ENCODE results near the gene LSM11.
"Not testable (repeated sequence)": the region's sequence is repeated elsewhere in the genome, so short reads cannot be mapped to it uniquely, and the experiment has no call there.

LSM11 gene

DNA sequence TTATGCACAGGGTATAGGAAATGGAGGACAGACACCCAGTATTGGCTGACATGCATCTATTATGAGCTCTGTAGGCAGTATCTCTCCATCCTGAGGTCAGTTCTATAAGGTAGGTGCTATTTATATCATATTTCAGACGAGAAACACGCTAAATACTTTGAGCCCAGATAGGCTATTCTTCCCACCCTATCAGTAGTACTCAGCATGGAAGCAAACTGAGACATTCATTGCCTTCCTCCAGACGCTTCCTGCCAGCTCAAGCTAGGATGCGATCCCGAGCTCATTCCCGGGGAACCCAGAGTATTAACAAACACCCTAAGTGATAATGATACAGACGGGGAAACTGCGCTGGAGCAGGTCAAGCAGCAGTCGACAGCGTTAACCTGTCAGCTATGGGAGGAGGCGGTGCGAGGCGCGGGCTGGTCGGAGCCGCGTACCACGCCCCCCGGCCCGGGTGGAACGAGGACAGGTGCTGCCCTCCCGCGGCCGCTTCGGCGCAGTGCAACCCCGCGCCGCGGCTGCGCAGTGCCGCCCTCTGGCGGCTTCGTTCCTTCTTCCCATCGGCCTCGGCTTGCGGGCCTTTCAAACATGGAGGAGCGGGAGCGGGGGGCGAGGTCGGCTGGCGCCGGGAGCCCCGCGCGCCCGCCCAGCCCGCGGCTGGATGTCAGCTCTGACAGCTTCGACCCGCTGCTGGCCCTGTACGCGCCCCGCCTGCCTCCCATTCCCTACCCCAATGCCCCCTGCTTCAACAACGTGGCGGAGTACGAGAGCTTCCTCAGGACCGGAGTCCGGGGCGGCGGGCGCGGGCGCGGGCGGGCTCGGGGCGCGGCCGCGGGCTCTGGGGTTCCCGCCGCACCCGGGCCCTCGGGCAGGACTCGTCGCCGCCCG lies at the start of gene LSM11:
Gene LSM11, plus strand, starts transcription at position 550 of the 888 bp plus-strand sequence. Its CDS starts 39 bp downstream, at position 589.
- peak; percentile 90 for DNase-seq

DNA sequence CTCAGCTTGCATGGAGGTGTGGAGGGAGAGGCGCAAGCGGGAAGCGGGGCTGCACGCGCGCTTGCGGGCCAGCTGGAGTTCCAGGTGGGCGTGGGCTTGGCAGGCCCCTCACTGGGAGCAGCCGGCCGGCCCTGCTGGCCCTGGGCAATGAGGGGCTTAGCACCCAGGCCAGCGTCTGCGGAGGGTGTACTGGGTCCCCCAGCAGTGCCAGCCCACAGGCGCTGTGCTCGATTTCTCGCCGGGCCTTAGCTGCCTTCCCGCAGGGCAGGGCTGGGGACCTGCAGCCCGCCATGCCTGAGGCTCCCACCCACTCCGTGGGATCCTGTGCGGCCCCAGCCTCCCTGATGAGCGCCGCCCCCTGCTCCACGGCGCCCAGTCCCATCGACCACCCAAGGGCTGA lies 49.7 kb upstream of the LSM11 start:
- DNase-seq, result not testable (repeated sequence)

DNA sequence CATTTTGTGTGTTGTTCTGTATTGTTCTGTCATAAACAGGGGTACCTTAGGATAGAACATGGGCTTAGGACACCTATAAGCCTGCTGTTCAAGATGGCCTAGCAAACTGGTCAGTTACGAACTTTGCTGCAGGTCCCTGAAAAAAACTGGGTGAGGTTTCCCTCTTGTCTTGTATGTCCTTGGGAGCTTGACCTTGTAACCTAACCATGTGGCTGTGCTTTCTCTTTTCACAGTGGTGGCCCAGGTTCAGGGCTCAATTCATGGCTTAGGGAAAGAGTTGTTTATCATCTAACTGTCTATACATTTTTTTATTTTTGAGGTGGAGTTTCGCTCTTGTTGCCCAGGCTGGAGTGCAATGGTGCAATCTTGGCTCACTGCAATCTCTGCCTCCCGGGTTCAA lies 47.4 kb upstream of the LSM11 start:
- not testable (repeated sequence) for DNase-seq

DNA sequence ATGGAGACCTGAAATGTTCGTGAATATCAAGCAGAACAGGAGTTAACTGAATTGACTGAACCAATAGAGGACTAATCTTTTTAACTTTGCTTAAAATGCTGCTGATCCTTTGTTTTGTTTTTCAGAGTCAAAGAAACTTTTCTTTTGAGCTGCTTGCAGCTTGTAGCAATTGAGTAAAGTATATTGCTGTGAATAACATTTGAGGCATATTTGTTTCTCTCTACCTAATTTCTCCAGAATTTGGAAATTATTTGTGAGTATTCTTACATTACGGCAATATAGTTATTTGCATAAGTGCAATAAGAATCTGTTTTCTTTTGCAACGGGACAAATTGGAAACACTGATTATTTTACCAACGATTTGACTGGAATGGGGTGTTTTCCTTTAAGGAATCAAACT lies 44.8 kb upstream of the LSM11 start:
- not testable (repeated sequence) for DNase-seq

DNA sequence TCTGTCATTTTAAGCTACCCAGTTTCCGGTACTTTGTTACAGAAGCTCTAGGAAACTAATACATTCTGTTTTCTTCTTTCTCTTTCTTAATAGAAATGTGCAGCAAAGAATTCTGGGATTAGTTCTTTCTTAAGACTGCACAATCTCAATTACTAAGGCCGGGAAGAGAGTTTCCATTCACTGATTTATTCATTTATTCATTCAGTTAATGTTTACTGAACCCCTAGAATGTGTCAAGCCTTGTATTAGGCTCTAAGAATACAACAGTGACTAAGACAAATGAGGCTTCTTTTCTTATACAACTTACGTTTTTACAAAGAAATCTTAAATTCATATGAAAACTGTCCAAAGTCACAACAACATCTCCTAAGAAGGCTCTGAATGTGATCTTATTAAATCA lies 39.8 kb upstream of the LSM11 start:
- no peak for DNase-seq

DNA sequence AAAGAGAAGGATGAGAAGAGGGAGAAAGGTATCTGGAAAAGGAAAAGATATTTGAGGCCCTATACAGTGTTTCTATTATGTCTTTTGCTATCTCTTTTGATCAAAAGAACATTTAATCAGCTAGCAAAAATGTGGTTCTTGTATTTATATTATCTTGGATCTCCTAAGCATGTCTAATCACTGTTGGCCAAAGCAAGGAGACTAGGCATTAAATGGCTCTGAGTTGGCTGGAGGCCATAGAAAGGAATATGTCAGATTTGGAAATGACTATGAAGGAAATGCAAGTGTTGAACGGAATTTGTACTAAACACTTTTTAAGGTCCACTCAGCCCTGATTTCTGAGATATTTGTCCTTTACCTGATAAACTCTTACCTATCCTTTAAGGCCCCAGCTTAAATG lies 34.6 kb upstream of the LSM11 start:
- no peak for DNase-seq

DNA sequence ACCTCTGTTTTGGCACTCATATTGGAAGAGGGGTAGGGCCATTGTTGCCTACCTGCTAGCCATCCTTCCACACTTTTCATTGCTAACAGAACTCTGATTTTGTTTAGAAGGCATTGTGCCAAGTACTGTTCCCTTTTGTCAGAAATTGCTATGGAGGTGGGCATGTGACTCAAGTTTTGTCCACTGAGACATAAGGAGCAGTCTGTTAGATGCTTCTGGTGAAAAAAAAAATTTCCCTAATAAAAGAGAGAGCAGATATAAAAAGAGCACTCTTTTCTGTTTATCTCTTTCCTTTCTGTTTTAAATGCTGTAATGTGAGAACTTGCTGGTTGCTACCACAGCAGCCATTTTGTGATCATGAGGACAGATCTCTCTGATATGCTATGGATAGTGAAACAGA lies 34.2 kb upstream of the LSM11 start:
- DNase-seq, result no peak

DNA sequence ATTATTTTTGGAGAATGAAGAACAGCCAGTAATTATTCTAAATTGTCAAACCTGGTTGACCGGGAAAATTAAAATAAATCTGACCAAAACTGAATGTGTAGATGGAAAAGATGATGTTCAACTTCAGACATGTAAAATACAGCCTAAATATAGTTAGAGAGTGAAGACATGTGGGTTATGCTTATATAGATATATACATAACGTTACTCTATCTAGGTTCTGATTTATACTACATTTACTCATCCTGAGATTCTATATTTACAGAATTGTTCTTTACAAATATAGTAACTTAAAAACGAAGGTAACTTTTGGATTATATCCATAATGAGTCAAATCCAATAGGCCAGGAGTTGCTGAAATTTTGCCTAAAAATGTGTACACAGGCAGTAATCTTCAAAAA lies 33.1 kb upstream of the LSM11 start:
- DNase-seq, result no peak

DNA sequence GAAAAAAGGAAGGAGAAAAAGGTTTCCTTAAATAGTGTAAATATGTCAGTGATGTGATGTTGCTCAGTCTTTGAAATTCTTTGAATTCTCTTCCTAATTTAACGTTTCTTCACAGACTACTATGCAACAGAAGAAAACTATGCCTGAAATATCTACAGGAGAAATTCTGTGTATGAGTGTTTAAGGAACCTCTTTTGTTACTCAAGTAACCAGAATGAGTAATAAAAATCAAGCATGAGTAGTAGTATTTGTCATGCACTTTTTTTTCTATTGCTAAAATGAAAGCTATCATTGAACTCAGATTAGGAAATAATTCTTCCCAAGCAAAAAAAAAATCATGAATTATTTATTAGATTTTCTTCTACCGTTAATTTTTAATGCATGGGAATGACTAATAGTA lies 32.6 kb upstream of the LSM11 start:
- DNase-seq, result no peak

DNA sequence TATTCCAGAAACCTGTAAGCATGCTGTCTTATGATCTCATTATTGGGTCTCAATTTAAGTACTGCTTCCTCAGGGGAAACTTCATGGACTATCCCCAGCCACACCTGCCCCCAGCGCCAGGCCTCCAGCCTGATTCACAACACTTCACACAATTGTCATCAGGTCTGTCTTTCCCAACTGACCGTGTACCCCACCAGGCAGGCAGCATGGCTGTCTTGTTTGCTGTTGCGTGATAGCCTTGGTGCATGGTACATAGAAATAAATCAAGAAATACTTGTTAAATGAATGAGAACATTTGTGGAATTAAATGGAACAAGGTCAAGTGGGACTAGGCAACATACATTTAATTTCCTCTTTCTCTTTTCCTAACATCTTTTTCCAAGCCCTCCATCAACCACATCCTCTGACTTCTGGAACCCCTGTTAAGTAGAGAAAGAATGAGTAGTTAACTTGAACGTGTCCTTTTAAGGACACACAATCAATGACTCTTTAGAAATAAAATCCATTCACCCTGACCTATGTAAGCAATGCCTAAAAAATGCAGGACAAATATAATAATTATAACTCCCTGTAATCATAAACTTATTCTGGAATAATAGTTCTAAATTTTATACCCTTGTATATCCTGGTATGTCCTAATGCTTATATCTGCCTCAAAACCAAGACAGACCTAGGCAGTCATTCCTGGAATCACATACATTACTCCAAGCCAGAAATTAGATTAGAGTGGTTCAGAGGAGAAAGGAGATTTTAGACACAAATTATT lies 29.5 kb upstream of the LSM11 start:
- no peak for DNase-seq

DNA sequence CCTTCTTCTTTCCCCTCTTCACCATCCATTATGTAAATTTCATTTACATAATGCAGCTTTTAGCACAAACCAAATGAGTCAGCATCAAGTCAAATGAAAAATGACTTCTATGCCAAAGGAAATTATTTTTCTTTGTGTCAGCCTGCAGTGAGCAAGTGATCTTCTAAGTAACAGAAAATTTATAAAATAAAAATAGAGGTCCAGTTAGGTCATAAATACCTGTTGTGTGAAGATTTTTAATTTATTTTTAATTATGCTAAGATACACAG lies 29.0 kb upstream of the LSM11 start:
- no peak for DNase-seq

DNA sequence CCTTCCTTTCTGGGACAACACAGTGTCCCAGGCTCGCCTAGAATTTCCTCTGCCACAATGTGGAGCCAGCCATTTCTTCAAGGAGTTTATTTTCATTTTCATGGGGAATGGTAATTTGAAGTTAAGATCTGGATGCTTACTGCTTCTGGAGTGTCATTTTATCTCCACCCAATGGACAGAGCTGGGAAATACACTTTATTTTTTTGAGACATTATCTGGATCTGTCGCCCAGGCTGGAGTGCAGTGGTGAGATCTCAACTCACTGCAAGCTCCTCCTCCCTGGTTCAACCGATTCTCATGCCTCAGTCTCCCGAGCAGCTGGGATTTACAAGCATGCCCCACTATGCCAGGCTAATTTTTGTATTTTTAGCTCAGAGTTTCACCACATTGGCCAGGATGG lies 25.0 kb upstream of the LSM11 start:
- DNase-seq, result no peak

DNA sequence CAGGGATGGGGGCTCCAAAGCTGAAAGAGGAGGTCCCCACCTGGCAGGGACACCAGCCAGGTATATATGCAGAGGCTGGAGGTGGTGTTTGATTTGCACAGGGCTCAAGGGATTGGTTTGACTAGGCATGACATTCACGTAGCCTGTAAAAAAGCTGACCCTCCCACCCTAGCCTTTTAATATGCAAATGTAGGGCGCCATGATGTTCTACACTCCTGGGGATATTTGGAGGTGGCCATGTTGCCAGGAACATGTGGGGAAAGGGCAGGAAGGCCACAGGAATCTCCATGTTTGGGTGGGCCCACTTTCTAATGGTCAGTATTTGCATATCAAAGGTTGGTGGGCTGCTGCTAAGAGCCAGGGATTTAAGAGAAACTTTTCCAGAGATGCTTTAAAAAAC lies 24.3 kb upstream of the LSM11 start:
- no peak for DNase-seq

DNA sequence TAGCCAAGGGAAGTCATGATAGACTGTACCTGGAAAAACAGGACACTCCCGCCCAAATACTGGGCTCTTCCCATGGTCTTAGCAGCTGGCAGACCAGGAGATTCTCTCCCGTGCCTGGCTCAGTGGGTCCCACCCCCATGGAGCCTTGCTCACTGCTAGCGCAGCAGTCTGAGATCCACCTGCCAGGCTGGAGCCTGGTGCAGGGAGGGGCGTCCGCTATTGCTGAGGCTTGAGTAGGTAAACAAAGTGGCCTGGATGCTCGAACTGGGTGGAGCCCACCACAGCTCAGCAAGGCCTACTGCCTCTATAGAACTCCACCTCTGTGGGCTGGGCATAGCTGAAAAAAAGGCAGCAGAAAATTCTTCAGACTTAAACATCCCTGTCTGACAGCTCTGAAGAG lies 22.4 kb upstream of the LSM11 start:
- no peak for DNase-seq

DNA sequence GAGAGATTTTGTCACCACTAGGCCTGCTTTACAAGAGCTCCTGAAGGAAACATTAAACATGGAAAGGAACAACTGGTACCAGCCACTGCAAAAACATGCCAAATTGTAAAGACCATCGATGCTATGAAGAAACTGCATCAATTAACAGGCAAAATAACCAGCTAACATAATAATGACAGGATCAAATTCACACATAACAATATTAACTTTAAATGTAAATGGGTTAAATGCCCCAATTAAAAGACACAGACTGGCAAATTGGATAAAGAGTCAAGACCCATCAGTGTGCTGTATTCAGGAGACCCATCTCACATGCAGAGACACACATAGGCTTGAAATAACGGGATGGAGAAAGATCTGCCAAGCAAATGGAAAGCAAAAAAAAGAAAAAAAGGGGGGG lies 20.6 kb upstream of the LSM11 start:
- not testable (repeated sequence) for DNase-seq

DNA sequence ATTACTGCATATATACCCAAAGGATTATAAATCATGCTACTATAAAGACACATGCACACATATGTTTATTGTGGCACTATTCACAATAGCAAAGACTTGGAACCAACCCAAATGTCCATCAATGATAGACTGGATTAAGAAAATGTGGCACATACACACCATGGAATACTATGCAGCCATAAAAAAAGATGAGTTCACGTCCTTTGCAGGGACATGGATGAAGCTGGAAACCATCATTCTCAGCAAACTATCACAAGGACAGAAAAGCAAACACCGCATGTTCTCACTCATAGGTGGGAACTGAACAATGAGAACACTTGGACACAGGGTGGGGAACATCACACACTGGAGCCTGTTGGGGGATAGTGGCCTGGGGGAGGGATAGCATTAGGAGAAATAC lies 16.9 kb upstream of the LSM11 start:
- not testable (repeated sequence) for DNase-seq

DNA sequence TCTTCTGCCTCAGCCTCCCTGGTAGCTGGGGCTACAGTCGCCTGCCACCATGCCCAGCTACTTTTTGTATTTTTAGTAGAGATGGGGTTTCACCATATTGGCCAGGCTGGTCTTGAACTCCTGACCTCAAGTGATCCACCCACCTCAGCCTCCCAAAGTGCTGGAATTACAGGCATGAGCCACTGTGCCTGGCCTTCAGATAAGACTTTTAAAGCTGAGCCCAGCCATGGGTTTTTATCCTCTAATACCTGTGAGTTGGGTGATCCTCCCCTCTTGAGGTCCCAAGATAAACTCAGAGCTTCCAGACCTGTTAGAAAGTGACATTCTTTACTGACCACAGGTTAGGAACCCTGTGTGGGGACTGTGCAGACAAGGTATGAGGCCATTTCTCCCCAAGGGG lies 15.7 kb upstream of the LSM11 start:
- DNase-seq, result not testable (repeated sequence)

DNA sequence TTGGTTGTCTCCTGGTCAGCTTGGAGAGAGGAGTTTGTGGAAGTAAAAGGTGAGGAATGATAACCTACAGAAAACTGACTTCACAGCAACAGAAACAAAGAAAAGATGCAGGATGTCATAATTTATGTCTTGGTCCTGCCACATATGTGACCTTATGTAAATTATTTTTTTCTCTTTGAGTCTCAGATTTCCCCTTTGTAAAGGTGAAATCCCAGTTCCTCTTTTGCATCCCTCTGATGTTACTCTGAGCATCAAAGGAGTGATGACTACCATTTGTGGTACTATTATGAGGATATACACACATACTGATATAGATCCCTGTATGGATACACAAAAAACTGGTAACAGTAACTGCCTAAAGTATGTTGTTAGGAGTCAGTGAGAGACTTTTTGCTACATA lies 13.7 kb upstream of the LSM11 start:
- no peak for DNase-seq

DNA sequence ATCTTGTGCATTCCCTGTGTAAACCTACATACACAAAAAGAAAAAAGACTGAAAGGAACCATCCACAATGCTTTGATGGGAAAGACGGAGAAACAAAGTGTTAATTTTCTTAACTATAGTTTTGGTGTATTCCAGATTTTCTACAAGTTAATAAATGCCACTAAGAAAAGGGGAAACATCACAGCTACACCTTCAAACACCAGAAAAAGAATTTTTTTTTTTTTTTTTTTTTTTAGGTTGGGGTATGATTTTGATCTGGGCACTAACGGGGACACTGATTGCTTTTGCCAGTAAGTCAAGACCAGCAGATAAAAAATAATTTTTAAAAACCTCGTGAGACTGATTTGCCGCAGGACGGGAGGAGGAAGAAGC lies 12.6 kb upstream of the LSM11 start:
- DNase-seq, result no peak

DNA sequence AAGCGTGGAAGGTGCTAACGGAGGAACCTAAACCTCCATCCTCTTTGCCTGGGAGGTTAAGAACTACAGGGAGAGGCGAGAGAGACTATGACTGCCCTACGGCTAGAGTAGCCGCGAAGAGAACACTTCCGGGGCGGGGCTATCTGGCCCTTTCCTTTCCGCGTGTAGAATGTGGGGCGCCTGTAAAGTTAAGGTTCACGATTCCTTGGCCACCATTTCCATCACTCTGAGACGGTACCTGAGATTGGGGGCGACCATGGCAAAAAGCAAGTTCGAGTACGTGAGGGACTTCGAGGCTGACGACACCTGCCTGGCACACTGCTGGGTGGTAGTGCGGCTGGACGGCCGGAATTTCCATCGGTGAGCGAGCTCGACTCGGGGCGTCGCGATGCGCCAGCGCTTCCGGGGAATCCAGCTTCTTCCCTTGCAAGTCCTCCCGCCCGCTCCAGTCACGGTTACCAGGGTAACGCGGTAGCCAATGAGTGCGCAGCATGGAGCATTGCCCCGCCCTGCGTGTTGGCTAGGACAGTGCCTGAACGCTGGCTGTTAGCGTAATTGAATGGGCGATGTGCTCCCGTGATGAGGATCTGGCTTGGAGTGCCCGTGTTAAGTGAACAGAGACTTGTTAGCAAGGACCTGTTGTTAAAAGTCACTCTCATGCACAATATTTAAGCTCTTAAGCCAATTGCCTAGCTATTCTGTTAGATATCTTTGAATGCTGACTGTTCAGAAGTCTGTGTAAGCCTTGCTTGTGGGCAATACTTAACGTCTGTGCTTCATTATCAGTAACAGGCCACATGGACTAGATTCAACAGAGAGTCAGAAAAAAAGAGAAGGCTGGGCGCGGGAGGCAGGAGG lies 12.0 kb upstream of the LSM11 start, which contains the start of gene THG1L:
Gene THG1L, plus strand, starts transcription at position 149 of the 858 bp plus-strand sequence. Its CDS starts 21 bp downstream, at position 170.
- DNase-seq, result peak; percentile 99

DNA sequence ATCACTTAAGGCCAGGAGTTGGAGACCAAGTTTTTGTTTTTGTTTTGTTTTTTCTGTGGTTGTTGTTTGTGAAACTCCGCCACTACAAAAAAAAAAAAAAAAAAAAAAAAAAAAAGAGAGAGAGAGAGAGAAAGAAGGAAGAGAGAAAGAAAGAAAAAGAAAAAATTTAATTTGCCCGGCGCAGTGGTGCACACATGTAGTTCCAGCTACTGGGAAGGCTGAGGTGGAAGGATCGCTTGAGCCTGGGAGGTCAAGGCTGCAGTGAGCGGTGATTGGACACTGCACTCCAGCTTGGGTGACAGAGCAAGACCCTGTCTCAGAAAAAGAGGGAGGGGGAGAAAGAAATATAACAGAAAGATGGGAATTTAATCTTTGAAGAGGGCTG lies 11.4 kb upstream of the LSM11 start:
- DNase-seq, result no peak

DNA sequence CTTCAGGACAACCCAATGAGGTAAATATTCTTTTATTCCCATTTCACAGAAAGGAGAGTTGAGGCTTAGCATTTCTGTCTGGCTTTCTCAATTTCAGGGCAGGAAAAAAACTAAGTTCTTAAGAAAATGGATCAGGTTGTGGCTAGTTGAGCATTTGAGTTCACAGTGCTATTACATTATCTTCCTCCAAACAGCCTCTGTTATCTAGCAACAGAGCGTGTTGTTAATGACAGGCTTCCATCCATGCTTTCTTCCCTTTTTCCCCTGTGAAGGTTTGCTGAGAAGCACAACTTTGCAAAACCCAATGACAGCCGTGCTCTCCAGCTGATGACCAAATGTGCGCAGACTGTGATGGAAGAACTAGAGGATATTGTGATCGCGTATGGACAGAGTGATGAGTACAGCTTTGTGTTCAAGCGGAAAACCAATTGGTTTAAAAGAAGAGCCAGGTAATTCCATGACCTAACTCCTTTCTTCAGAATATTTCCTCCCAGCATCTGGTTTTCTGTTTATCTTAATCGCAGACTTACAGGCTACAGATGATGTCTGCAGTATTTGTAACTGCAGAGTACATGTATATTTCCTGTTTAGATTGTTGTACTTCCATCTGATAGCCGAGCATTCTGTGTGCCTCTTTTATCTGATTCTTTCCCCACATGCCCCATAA lies 10.8 kb upstream of the LSM11 start:
- no peak for DNase-seq

DNA sequence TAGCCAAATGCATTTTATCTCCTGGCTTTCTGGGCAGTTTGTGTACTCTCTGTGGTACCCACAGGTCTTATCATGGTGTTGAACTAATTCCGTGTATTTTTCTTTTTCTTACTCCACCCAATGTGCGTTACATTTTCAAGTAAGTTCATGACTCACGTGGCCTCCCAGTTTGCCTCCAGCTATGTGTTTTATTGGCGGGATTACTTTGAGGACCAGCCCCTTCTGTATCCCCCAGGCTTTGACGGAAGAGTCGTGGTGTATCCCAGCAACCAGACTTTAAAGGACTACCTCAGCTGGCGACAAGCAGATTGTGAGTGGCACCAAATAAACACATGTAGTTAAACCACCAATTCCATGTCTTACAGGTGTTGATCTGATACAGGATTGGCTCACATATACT lies 9.1 kb upstream of the LSM11 start:
- no peak for DNase-seq

All from activated CD8-positive, alpha-beta memory T cell treated with anti-CD3 and anti-CD28 coated beads, Interleukin-2, amount 50 U/mL, for 4 hours (primary cell).